ENCODE measurements around the gene MED12L. TPM values are rescaled to one million over a fixed set of nuclear protein-coding genes. Genes with fewer than 3 reads are reported as not detected.
"Not testable (repeated sequence)": the region's sequence is repeated elsewhere in the genome, so short reads cannot be mapped to it uniquely, and the experiment has no call there.

Gene MED12L
- total and polyA plus RNA-seq, 12 donors, result 0.03 to 4.5 (median 0.71) TPM

GRCh38 chr3:151076626-151077025 is 8.8 kb upstream of the MED12L start:
- H3K27me3 ChIP-seq, result peaks cover 0 to 32% (median 15%) of the 10 kb centered on the region in 7 donors
- intact Hi-C loops (cut with DNase I), result no loop called here

GRCh38 chr3:151081082-151081481 is 4.4 kb upstream of the MED12L start:
- H3K27ac ChIP-seq; H3K36me3 ChIP-seq; DNase-seq; ATAC-seq; H3K9me3 ChIP-seq; H3K4me3 ChIP-seq; intact Hi-C loops (cut with DNase I): not testable (repeated sequence)
- peaks cover 0 to 61% (median 45%) of the 10 kb centered on the region in 7 donors for H3K27me3 ChIP-seq
- WGBS, 2 donors, result 91 to 95% methylated on average over 1 of the region's 1 CpG
- peaks cover 0 to 14% (median 10%) of the 10 kb centered on the region in 9 donors for H3K4me1 ChIP-seq

More at GRCh38 chr3:151076626-151077025, 8.8 kb upstream of the MED12L start:
- Histone ChIP-seq H3K27ac (no peak overlapping the region), H3K4me3 (no peak overlapping the region), H3K4me1 (no peaks in the 10 kb centered on the region), H3K36me3 (no peaks in the 10 kb centered on the region), H3K9me3 (no peaks in the 10 kb centered on the region)
- DNase-seq (no peak), ATAC-seq (no peak)
- TF ChIP-seq, protein P1, sequence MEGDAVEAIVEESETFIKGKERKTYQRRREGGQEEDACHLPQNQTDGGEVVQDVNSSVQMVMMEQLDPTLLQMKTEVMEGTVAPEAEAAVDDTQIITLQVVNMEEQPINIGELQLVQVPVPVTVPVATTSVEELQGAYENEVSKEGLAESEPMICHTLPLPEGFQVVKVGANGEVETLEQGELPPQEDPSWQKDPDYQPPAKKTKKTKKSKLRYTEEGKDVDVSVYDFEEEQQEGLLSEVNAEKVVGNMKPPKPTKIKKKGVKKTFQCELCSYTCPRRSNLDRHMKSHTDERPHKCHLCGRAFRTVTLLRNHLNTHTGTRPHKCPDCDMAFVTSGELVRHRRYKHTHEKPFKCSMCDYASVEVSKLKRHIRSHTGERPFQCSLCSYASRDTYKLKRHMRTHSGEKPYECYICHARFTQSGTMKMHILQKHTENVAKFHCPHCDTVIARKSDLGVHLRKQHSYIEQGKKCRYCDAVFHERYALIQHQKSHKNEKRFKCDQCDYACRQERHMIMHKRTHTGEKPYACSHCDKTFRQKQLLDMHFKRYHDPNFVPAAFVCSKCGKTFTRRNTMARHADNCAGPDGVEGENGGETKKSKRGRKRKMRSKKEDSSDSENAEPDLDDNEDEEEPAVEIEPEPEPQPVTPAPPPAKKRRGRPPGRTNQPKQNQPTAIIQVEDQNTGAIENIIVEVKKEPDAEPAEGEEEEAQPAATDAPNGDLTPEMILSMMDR (IDR thresholded peaks at IDR 0.05), result no peak
- 81 to 86% methylated on average over 4 of the region's 4 CpGs for WGBS, 2 donors

GRCh38 chr3:151082880-151083838 is 2.3 kb upstream of the MED12L start:
- 37 to 38% methylated on average over 5 of the region's 5 CpGs for WGBS, 2 donors
- TF ChIP-seq, protein P1 (IDR thresholded peaks at IDR 0.05), result no peak
- Histone ChIP-seq H3K27ac (no peak overlapping the region), H3K9me3 (no peaks in the 10 kb centered on the region), H3K4me1 (peaks cover 0 to 27% (median 15%) of the 10 kb centered on the region in 9 donors), H3K36me3 (no peaks in the 10 kb centered on the region), H3K27me3 (peaks cover 0 to 75% (median 37%) of the 10 kb centered on the region in 7 donors), H3K4me3 (no peak overlapping the region)
- no peak for ATAC-seq
- intact Hi-C loops (cut with DNase I), result no loop called here
- no peak for DNase-seq

DNA sequence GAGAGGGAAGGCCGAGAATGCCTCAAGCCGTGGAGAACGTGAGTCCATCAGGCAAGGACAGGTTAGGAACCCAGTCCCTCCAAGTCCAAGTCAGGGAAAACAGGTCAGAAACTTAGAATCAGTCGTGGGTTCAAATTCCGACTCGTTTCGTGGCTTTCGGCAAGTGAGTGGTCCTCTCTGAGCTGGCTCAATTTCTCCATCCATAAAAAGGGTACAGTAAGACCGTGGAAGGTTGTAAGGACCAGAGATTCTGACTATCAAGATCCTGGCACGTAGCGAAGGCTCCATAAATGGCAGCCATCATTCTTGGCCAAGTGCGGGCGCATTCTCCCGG is 604 bp upstream of the MED12L start:
- TF ChIP-seq, protein P1 (IDR thresholded peaks at IDR 0.05), result no peak
- Histone ChIP-seq H3K27me3 (peaks cover 0 to 69% (median 37%) of the 10 kb centered on the region in 7 donors), H3K9me3 (no peaks in the 10 kb centered on the region), H3K36me3 (no peaks in the 10 kb centered on the region), H3K4me3 (peak overlapping the region; percentile 37 to 75 (median 66)), H3K27ac (no peak overlapping the region), H3K4me1 (peaks cover 0 to 27% (median 15%) of the 10 kb centered on the region in 9 donors)
- 34 to 36% methylated on average over 14 of the region's 14 CpGs for WGBS, 2 donors
- intact Hi-C loops (cut with DNase I), result loop anchor here in 2 of 10 donors (5.0 kb wide), 2 partner anchors 363 to 1547 kb away; no protein-coding TSS in a partner anchor
- ATAC-seq, result no peak
- DNase-seq, result no peak

All from heart right ventricle (tissue), 16 donors.